ENCODE data around the gene MIGA2.
A peak's percentile ranks its signal among the peaks of the same experiment; 100 is the strongest.

MIGA2 gene

GRCh38 chr9:129081388-129081904, 45.0 kb downstream of the MIGA2 start:
- peaks cover 23% of the 10 kb centered on the region for H3K4me1 Mint-ChIP-seq (ENCODE audit: low read depth)
- H3K27ac Mint-ChIP-seq, result peak overlapping the region; percentile 58
- no peaks in the 10 kb centered on the region for H3K27me3 Mint-ChIP-seq
- peak overlapping the region; percentile 89 for H3K4me3 Mint-ChIP-seq
- H3K36me3 Mint-ChIP-seq, result no peaks in the 10 kb centered on the region
- H3K9me3 Mint-ChIP-seq (ENCODE audit: low read depth), result no peaks in the 10 kb centered on the region

GRCh38 chr9:129084087-129084486, 47.7 kb downstream of the MIGA2 start:
- Mint-ChIP-seq H3K36me3 (no peaks in the 10 kb centered on the region), H3K4me1 (ENCODE audit: low read depth) (peaks cover 23% of the 10 kb centered on the region), H3K4me3 (no peak overlapping the region), H3K27ac (no peak overlapping the region), H3K27me3 (no peaks in the 10 kb centered on the region), H3K9me3 (ENCODE audit: low read depth) (no peaks in the 10 kb centered on the region)

- Mint-ChIP-seq H3K27me3 (no peaks in the 10 kb centered on the region), H3K4me1 (ENCODE audit: low read depth) (no peaks in the 10 kb centered on the region), H3K36me3 (no peaks in the 10 kb centered on the region), H3K4me3 (no peak overlapping the region), H3K27ac (no peak overlapping the region), H3K9me3 (ENCODE audit: low read depth) (no peaks in the 10 kb centered on the region)
Measured at GRCh38 chr9:129089246-129089645, 52.8 kb downstream of the MIGA2 start.

- H3K27me3 Mint-ChIP-seq, result no peaks in the 10 kb centered on the region
- no peak overlapping the region for H3K27ac Mint-ChIP-seq
- H3K9me3 Mint-ChIP-seq (ENCODE audit: low read depth), result no peaks in the 10 kb centered on the region
- H3K36me3 Mint-ChIP-seq, result no peaks in the 10 kb centered on the region
- no peak overlapping the region for H3K4me3 Mint-ChIP-seq
- no peaks in the 10 kb centered on the region for H3K4me1 Mint-ChIP-seq (ENCODE audit: low read depth)
Measured at GRCh38 chr9:129093602-129094386, 57.4 kb downstream of the MIGA2 start.

GRCh38 chr9:129094387-129095169, 58.2 kb downstream of the MIGA2 start:
- H3K4me1 Mint-ChIP-seq (ENCODE audit: low read depth), result no peaks in the 10 kb centered on the region
- no peaks in the 10 kb centered on the region for H3K27me3 Mint-ChIP-seq
- no peaks in the 10 kb centered on the region for H3K9me3 Mint-ChIP-seq (ENCODE audit: low read depth)
- H3K36me3 Mint-ChIP-seq, result no peaks in the 10 kb centered on the region
- no peak overlapping the region for H3K4me3 Mint-ChIP-seq
- H3K27ac Mint-ChIP-seq, result no peak overlapping the region

GRCh38 chr9:129095170-129095667, 58.8 kb downstream of the MIGA2 start:
- Mint-ChIP-seq H3K9me3 (ENCODE audit: low read depth) (no peaks in the 10 kb centered on the region), H3K4me3 (no peak overlapping the region), H3K36me3 (no peaks in the 10 kb centered on the region), H3K27ac (no peak overlapping the region), H3K4me1 (ENCODE audit: low read depth) (no peaks in the 10 kb centered on the region), H3K27me3 (no peaks in the 10 kb centered on the region)

GRCh38 chr9:129095908-129096307, 59.5 kb downstream of the MIGA2 start:
- H3K9me3 Mint-ChIP-seq (ENCODE audit: low read depth), result no peaks in the 10 kb centered on the region
- no peak overlapping the region for H3K27ac Mint-ChIP-seq
- H3K4me3 Mint-ChIP-seq, result no peak overlapping the region
- no peaks in the 10 kb centered on the region for H3K27me3 Mint-ChIP-seq
- no peaks in the 10 kb centered on the region for H3K4me1 Mint-ChIP-seq (ENCODE audit: low read depth)
- no peaks in the 10 kb centered on the region for H3K36me3 Mint-ChIP-seq

GRCh38 chr9:129097671-129098306, 61.4 kb downstream of the MIGA2 start:
- Mint-ChIP-seq H3K27ac (no peak overlapping the region), H3K27me3 (no peaks in the 10 kb centered on the region)

GRCh38 chr9:129098328-129098727, 61.9 kb downstream of the MIGA2 start:
- Mint-ChIP-seq H3K4me1 (ENCODE audit: low read depth) (no peaks in the 10 kb centered on the region), H3K27me3 (no peaks in the 10 kb centered on the region), H3K4me3 (no peak overlapping the region), H3K9me3 (ENCODE audit: low read depth) (no peaks in the 10 kb centered on the region), H3K36me3 (no peaks in the 10 kb centered on the region), H3K27ac (no peak overlapping the region)

More at GRCh38 chr9:129097671-129098306, 61.4 kb downstream of the MIGA2 start:
- Mint-ChIP-seq H3K4me1 (ENCODE audit: low read depth) (no peaks in the 10 kb centered on the region), H3K9me3 (ENCODE audit: low read depth) (no peaks in the 10 kb centered on the region), H3K4me3 (no peak overlapping the region), H3K36me3 (no peaks in the 10 kb centered on the region)

GRCh38 chr9:129100383-129101169, 64.2 kb downstream of the MIGA2 start:
- Mint-ChIP-seq H3K9me3 (ENCODE audit: low read depth) (no peaks in the 10 kb centered on the region), H3K36me3 (no peaks in the 10 kb centered on the region), H3K27me3 (no peaks in the 10 kb centered on the region), H3K4me1 (ENCODE audit: low read depth) (no peaks in the 10 kb centered on the region), H3K27ac (no peak overlapping the region), H3K4me3 (no peak overlapping the region)

GRCh38 chr9:129101279-129101678, 64.9 kb downstream of the MIGA2 start:
- no peaks in the 10 kb centered on the region for H3K36me3 Mint-ChIP-seq
- no peak overlapping the region for H3K4me3 Mint-ChIP-seq
- no peaks in the 10 kb centered on the region for H3K4me1 Mint-ChIP-seq (ENCODE audit: low read depth)
- no peaks in the 10 kb centered on the region for H3K27me3 Mint-ChIP-seq
- H3K9me3 Mint-ChIP-seq (ENCODE audit: low read depth), result no peaks in the 10 kb centered on the region
- H3K27ac Mint-ChIP-seq, result no peak overlapping the region

- H3K27me3 Mint-ChIP-seq, result no peaks in the 10 kb centered on the region
- no peaks in the 10 kb centered on the region for H3K9me3 Mint-ChIP-seq (ENCODE audit: low read depth)
- no peak overlapping the region for H3K4me3 Mint-ChIP-seq
- no peaks in the 10 kb centered on the region for H3K4me1 Mint-ChIP-seq (ENCODE audit: low read depth)
- no peaks in the 10 kb centered on the region for H3K36me3 Mint-ChIP-seq
- H3K27ac Mint-ChIP-seq, result no peak overlapping the region
Measured at GRCh38 chr9:129102095-129102525, 65.7 kb downstream of the MIGA2 start.

GRCh38 chr9:129102791-129103594, 66.6 kb downstream of the MIGA2 start:
- Mint-ChIP-seq H3K9me3 (ENCODE audit: low read depth) (no peaks in the 10 kb centered on the region), H3K27me3 (no peaks in the 10 kb centered on the region), H3K4me3 (no peak overlapping the region), H3K4me1 (ENCODE audit: low read depth) (no peaks in the 10 kb centered on the region), H3K36me3 (no peaks in the 10 kb centered on the region), H3K27ac (no peak overlapping the region)

GRCh38 chr9:129103595-129103965, 67.2 kb downstream of the MIGA2 start:
- H3K27me3 Mint-ChIP-seq, result no peaks in the 10 kb centered on the region
- H3K27ac Mint-ChIP-seq, result no peak overlapping the region
- no peaks in the 10 kb centered on the region for H3K36me3 Mint-ChIP-seq
- no peaks in the 10 kb centered on the region for H3K9me3 Mint-ChIP-seq (ENCODE audit: low read depth)
- H3K4me1 Mint-ChIP-seq (ENCODE audit: low read depth), result no peaks in the 10 kb centered on the region
- no peak overlapping the region for H3K4me3 Mint-ChIP-seq

Data from activated naive CD8-positive, alpha-beta T cell (primary cell).